ENCODE results near the gene SCAMP5. TPM values are rescaled to one million over a fixed set of nuclear protein-coding genes. Genes with fewer than 3 reads are reported as not detected.
A peak's percentile ranks its signal among the peaks of the same experiment; 100 is the strongest.

Gene SCAMP5
- total and polyA plus RNA-seq, 2 of the 4 experiments (the other 2 are of a cell fraction) = 0.36 to 1.6 TPM

GRCh38 chr15:75030424-75030823 lies 35.1 kb downstream of the SCAMP5 start:
- Histone ChIP-seq H3K4me2 (ENCODE audit: low read depth, low read length) (no peak overlapping the region), H3K9ac (ENCODE audit: low read depth, low read length) (no peak overlapping the region)
- POLR2A ChIA-PET (ENCODE audit: unreplicated experiment) = no interaction called here

More at GRCh38 chr15:75030424-75030823, 35.1 kb downstream of the SCAMP5 start:
- Histone ChIP-seq H2AK9ac (replicated peaks; ENCODE audit: low read depth, low read length, poor library complexity) (peak overlapping the region; percentile 95), H3K14ac (replicated peaks; ENCODE audit: low read depth, low read length) (no peak overlapping the region; the same call in 1 of the 2 replicates), H3K4me1 (ENCODE audit: control insufficient read depth, insufficient read depth, low read length) (peaks cover 11% of the 10 kb centered on the region), H2BK15ac (ENCODE audit: low read depth, low read length) (no peak overlapping the region), H2BK20ac (ENCODE audit: low read depth, low read length) (0 out of 2 replicates have a peak overlapping the region, but pooled peaks have one; percentile 18), H2AK5ac (ENCODE audit: low read depth, low read length) (peak overlapping the region; percentile 75; the same call in 1 of the 2 replicates), H3K56ac (ENCODE audit: extremely low read depth, insufficient read depth, low read length) (no peak overlapping the region), H4K20me1 (ENCODE audit: insufficient read depth, low read length) (no peaks in the 10 kb centered on the region), H3K4me3 (ENCODE audit: insufficient read depth, low read depth, low read length) (no peak overlapping the region), H2AFZ (replicated peaks; ENCODE audit: low read length, poor library complexity) (no peak overlapping the region), H3K4ac (ENCODE audit: low read depth, low read length) (peak overlapping the region; percentile 4; the same call in 1 of the 2 replicates), H3K23ac (ENCODE audit: low read depth, low read length) (no peak overlapping the region), H4K8ac (ENCODE audit: low read depth in 2 of 2, low read length in 2 of 2) (no peak overlapping the region; a peak in 1 of 4 replicates), H3K27ac (ENCODE audit: insufficient read depth, low read length) (no peak overlapping the region), H3K27me3 (ENCODE audit: control insufficient read depth, insufficient read depth, low read length) (no peaks in the 10 kb centered on the region), H3K9me3 (ENCODE audit: control insufficient read depth, insufficient read depth, low read length) (no peaks in the 10 kb centered on the region), H4K5ac (ENCODE audit: low read depth, low read length) (no peak overlapping the region), H4K91ac (ENCODE audit: insufficient read depth, low read depth, low read length) (peak overlapping the region; percentile 52), H2BK5ac (ENCODE audit: low read depth, low read length, poor library complexity, severe bottlenecking) (no peak overlapping the region), H3K36me3 (ENCODE audit: control insufficient read depth, insufficient read depth, low read length) (no peaks in the 10 kb centered on the region; the same call in 1 of the 2 replicates), H3K18ac (ENCODE audit: low read depth, low read length) (no peak overlapping the region), H2BK120ac (ENCODE audit: low read depth, low read length) (no peak overlapping the region), H3K79me1 (ENCODE audit: low read depth in 1 of 2, low read length in 2 of 2) (peaks cover 0 to 15% of the 10 kb centered on the region in 2 experiments; a peak in 2 of 4 replicates), H3K9me1 (ENCODE audit: insufficient read depth, low read length) (peaks cover 6% of the 10 kb centered on the region; the same call in 1 of the 2 replicates)
- dilution Hi-C loops (cut with HindIII; ENCODE audit: low sequenced_read_pairs, unreplicated experiment) (no loop called here), intact Hi-C loops (cut with micrococcal nuclease) (no loop called here), in situ Hi-C loops (cut with MboI; ENCODE audit: low sequenced_read_pairs) (no loop called here)
- DNase-seq = no peak
- no peak for ATAC-seq (ENCODE audit: low read depth)
- CTCF ChIA-PET = interaction anchor here (1.7 to 2.0 kb wide), 2 partner anchors 13 to 171 kb away, joined by 8 to 13 read pairs; partner anchors contain the start of gene C15orf39
- 92% methylated on average over 2 of the region's 4 CpGs; no CpG with 5 or more reads in 1 of the 2 experiments for WGBS, 2 experiments (ENCODE audit: extremely low coverage in 2 of 2, insufficient read length in 1 of 2)
- BruUV-seq (replicated peaks) = no TSS peak
- TF ChIP-seq POLR2A (IDR thresholded peaks at IDR 0.05; ENCODE audit: low read depth, low read length) = no peak
- TF ChIP-seq MAZ (IDR thresholded peaks at IDR 0.05; ENCODE audit: borderline replicate concordance, low read depth, low read length) = no peak
- no peak for TF ChIP-seq ELK1 (IDR thresholded peaks at IDR 0.05; ENCODE audit: borderline replicate concordance, low read depth, low read length)
- no peak for TF ChIP-seq USF2 (IDR thresholded peaks at IDR 0.05; ENCODE audit: low read depth, low read length)
- no peak for TF ChIP-seq MAFK (IDR thresholded peaks at IDR 0.05; ENCODE audit: low read depth, low read length)
- TF ChIP-seq SMC3 (IDR thresholded peaks at IDR 0.05; ENCODE audit: low read depth, low read length) = no peak
- TF ChIP-seq FOS (IDR thresholded peaks at IDR 0.05; ENCODE audit: low read depth, low read length) = no peak
- no peak for TF ChIP-seq BHLHE40 (IDR thresholded peaks at IDR 0.05; ENCODE audit: low read depth, low read length)
- no peak for TF ChIP-seq RFX5 (IDR thresholded peaks at IDR 0.05; ENCODE audit: low read depth, low read length)
- no peak for TF ChIP-seq CTCF (conservative IDR thresholded peaks at IDR 0.05; ENCODE audit: low read depth, low read length)
- TF ChIP-seq CHD1 (IDR thresholded peaks at IDR 0.05; ENCODE audit: low read depth, low read length) = no peak
- TF ChIP-seq RCOR1 (IDR thresholded peaks at IDR 0.05; ENCODE audit: insufficient replicate concordance, low read length) = no peak
- no peak for TF ChIP-seq NFE2L2 (IDR thresholded peaks at IDR 0.05; ENCODE audit: low read depth, low read length)
- TF ChIP-seq CEBPB (IDR thresholded peaks at IDR 0.05; ENCODE audit: low read depth, low read length) = no peak
- no peak for TF ChIP-seq MXI1 (IDR thresholded peaks at IDR 0.05; ENCODE audit: borderline replicate concordance, low read depth, low read length)
- TF ChIP-seq RAD21 (IDR thresholded peaks at IDR 0.05; ENCODE audit: low read length) = no peak
